HG03039 (cell line): ENCODE measurements around the gene KRTCAP2.

Source experiments
- ATAC-seq: cut with Tn5 transposase; IDR thresholded peaks from one replicate; pipeline ENCODE4 v1.9.1; 2021; ENCODE audit warnings: mild to moderate bottlenecking, moderate library complexity; ENCODE audit not compliant: unreplicated experiment

KRTCAP2 gene

GRCh38 chr1:155120253-155120652 lies 52.9 kb downstream of the KRTCAP2 start:
- ATAC-seq, result no peak
